NCI-H82 treated with DMSO at 0.1 percent for 48 hours (cell line): ENCODE data around the gene DBH.

Experiments used
- DNase-seq: peaks from one replicate; lab custom pipeline; 2025; ENCODE audit not compliant: unreplicated experiment; lab: John Stamatoyannopoulos, UW

The DBH gene

GRCh38 chr9:133635533-133636531 is at the start of gene DBH:
DBH (plus strand) TSS chr9:133636363; CDS start chr9:133636372, 9 bp downstream.
- peak; percentile 8 for DNase-seq

DNA sequence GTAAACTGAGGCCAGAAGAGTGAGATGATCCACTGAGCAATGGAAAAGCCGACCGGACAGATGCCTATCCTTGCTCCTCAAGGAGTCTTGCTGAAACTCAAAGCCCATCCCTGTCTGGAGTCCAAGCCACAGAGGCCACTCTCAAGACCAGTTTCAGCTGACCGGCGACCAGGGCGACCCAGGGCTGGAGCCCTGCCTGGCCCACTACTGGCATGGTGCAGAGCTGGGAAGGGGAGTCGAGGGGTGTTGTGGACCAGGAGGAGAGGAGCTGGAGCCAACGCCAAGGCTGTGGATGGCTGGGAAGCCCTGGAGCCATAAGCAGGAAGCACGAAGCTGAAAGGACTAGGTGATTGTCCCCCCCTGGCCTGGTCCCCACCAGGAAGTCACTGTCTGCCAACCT is 49.1 kb upstream of the DBH start:
- no peak for DNase-seq

GRCh38 chr9:133587466-133587865 is 48.7 kb upstream of the DBH start:
- no peak for DNase-seq

- DNase-seq, result no peak
These were observed 46.5 kb upstream of the DBH start for GRCh38 chr9:133589454-133590227.

GRCh38 chr9:133590231-133590855 is 45.8 kb upstream of the DBH start:
- no peak for DNase-seq

GRCh38 chr9:133591116-133591910 is 44.9 kb upstream of the DBH start:
- no peak for DNase-seq

DNA sequence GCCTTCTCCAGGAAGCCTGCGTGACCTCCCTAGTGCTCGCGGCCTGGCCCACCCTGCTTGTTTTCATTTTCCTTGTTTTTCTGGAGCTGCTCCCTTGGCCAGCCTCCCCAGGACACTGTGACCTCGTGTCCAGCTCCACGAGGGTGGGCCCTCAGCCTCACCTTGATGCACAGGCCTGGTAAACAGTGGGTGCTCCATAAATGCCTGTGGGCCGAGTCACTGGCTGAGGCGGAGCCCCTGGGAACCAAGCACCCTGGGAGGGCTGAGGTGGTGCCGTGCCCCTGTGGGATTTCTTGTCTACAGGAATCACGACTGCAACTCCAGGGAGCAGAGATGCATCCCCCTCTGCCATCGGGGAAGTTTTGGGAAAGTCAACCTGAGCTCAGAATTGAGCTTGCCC is 44.2 kb upstream of the DBH start:
- DNase-seq, result no peak

- DNase-seq, result no peak
These were observed 43.3 kb upstream of the DBH start for GRCh38 chr9:133592731-133593409.

DNA sequence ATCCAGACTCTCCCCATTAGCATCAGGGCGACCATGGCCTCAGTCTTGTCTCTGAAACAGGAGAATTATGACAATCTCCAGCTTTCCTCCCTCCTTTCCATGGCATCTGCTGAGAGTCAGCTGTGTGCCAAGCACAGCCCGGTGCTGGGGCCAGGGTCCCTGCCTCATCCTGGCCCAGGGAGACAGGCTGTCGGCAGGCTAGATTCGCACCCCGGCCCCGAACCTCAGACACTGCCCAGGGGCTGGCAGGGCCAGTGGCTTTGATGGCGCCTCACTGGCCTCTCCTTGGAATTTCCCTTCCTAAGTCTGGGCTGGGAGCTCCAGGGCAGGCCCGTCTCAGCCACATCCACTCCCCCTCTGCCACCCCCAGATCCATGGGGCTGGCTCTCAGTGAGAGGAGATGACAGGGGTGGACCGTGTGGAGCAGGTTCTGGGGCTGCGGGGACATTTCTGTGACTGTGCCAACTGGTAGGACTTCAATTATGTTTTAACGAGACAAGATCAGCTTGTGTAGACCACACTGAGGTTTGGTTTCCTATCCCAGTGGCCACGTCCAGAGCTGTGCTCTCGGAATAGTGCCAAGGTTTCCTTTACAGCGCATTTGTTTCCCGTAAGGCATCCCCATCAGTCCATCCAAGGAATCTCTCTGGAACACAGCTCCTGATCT is 42.4 kb upstream of the DBH start:
- no peak for DNase-seq

GRCh38 chr9:133594310-133594709 is 41.9 kb upstream of the DBH start:
- DNase-seq, result no peak

DNA sequence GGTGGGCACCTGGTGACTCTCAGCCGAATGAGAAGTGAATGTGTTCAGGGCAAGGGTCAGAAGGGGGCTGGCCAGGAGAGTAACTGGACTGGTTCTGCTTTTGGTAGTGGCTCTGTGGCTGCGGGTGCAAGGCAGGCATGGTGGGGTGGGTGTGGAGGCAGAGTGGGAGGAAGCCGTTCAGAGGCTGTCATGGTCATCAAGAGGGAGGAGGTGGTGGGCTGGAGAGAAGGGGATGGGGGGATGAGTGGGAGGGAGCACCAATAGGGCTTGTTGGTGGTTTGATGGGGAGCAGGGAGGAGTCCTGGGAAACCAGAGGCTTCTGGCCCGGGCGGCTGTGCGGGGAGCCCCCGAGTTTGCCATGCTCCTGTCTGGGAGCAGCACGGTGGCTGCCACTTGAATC is 40.3 kb upstream of the DBH start:
- DNase-seq, result no peak

GRCh38 chr9:133597316-133597957 is 38.7 kb upstream of the DBH start:
- no peak for DNase-seq

GRCh38 chr9:133598978-133599377 is 37.2 kb upstream of the DBH start:
- DNase-seq, result no peak

GRCh38 chr9:133599470-133600173 is 36.5 kb upstream of the DBH start:
- no peak for DNase-seq

- no peak for DNase-seq
These were observed 35.4 kb upstream of the DBH start for GRCh38 chr9:133600739-133601138.

DNA sequence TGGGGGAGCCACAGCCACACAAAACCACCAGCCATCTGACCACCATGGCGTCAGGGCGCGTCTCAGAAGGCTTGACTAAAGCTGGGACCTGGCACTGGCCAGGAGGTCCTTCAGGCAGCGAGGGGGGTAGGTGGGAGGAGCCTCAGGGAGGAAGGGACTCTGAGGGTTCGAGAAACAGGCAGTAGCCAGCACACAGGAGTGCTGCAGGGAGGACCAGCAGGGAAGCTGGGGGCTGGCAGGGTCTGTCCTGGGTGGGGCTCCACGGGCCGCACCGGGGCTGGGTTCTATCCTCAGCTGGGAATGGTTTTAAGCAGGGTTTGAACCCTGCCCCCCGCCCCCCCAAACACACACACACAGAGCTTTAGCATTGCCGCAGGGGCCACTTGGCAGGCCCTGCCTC is 34.4 kb upstream of the DBH start:
- no peak for DNase-seq

GRCh38 chr9:133602277-133602676 is 33.9 kb upstream of the DBH start:
- DNase-seq, result no peak

- DNase-seq, result no peak
These were observed 32.8 kb upstream of the DBH start for GRCh38 chr9:133603135-133603927.
